ENCODE measurements around the gene LIF.

GRCh38 chr22:30276039-30276438 lies 29.5 kb upstream of the LIF start:
- TF ChIP-seq CSRNP3 (CRISPR knock-in tag; IDR thresholded peaks at IDR 0.05) (no peak), SNAI2 (CRISPR knock-in tag; IDR thresholded peaks at IDR 0.05) (no peak), ESRRG (CRISPR knock-in tag; IDR thresholded peaks at IDR 0.05) (no peak), ZNF8 (CRISPR knock-in tag; IDR thresholded peaks at IDR 0.05) (no peak), ZFP3 (CRISPR knock-in tag; IDR thresholded peaks at IDR 0.05) (no peak), ZFP30 (CRISPR knock-in tag; IDR thresholded peaks at IDR 0.05) (no peak), RARB (CRISPR knock-in tag; IDR thresholded peaks at IDR 0.05) (no peak)
- TF ChIP-seq, protein P1, sequence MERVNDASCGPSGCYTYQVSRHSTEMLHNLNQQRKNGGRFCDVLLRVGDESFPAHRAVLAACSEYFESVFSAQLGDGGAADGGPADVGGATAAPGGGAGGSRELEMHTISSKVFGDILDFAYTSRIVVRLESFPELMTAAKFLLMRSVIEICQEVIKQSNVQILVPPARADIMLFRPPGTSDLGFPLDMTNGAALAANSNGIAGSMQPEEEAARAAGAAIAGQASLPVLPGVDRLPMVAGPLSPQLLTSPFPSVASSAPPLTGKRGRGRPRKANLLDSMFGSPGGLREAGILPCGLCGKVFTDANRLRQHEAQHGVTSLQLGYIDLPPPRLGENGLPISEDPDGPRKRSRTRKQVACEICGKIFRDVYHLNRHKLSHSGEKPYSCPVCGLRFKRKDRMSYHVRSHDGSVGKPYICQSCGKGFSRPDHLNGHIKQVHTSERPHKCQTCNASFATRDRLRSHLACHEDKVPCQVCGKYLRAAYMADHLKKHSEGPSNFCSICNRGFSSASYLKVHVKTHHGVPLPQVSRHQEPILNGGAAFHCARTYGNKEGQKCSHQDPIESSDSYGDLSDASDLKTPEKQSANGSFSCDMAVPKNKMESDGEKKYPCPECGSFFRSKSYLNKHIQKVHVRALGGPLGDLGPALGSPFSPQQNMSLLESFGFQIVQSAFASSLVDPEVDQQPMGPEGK (CRISPR knock-in tag; IDR thresholded peaks at IDR 0.05; ENCODE audit: borderline replicate concordance) = no peak

All from SK-N-SH treated with all-trans-retinoic acid at 6 μM for 48 hours (cell line).